KBM-7 (cell line): ENCODE data around the gene IL21.
"Not testable (repeated sequence)": the region's sequence is repeated elsewhere in the genome, so short reads cannot be mapped to it uniquely, and the experiment has no call there.

Experiments used
- DNase-seq: peaks from one replicate; pipeline ENCODE4 v3.0.0-alpha.2; 2015
- in situ Hi-C: fragments of 300-500 bp; cut with MboI; formaldehyde crosslinking; loops from 2 replicates; pipeline ENCODE4 v1.14.3; 2020; ENCODE audit warnings: low sequenced_read_pairs, low pct_unique_long_range_greater_than_20kb, mixed read lengths

Gene IL21

DNA sequence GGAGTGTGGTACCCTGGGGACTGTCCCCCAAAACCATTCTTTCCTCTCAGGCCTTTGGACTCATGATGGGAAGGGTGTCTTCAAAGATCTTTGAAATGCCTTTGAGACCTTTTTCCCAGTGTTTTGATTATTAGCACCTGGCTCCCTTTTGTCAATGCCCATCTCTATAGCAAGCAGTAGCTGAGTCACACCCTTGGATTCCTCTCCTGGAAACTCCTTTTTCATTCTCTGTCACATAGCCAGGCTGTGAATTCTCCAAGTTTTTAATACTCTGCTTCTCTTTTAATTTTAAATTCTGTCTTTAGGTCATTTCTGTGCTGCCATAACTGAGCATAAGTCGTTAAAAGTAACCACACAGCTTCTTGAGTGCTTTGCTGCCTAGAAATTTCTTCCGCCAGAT lies 29.7 kb downstream of the IL21 start:
- no peak for DNase-seq
- in situ Hi-C loops, result no loop called here

DNA sequence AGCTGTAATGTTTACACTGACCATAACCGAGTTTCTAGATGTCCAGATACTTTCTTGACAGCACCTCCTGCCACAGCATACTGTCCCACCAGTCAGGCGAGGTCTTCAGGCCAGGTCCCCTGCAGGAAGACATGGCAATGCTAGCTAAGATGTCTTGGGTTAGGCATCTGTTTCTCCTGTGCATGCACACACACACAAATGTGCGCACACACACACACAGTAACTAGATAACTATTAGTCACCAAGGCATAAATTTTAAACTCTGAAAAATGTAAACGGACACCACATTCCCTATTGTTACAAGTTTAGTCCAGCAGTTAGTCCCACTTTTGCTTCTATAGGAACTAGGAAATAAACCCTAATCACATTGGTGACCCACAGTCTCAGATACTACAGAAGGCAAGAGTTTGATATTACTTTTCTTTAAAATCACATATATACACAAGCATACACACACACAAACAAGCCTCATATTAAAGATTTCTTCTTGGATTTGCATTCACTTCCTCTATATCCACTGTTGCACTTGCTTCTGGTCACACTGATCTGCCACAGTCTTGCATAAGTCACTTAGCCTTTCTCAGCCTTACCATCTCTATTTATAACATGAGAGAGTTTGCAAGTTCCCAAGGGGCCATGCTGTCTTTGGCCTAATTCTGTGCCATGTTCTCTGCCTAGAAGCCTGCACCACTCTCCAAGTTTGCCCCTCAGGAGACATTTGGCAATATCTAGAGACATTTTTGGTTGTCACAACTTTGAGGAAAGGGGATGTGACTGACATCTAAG lies 32.2 kb downstream of the IL21 start:
- DNase-seq, result no peak
- in situ Hi-C loops, result no loop called here

DNA sequence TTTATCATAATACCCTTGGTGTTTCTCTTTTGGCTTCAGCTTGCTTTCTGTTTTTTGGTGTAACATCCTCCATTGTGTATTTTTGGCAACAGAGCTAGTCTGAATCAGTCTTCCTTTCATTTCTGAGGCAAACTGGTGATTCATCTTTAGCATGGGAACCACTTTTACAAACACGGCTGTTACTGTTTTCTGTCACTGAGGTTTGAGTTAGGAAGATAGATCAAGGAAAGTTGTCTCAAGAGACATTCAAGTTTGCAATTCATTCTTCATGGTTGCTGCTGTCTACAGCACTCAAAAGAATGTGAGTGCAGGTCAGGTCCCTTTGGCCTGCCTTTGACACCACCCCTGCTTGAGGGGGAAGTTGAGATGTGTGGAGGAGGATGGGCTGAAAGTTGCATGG lies 36.3 kb downstream of the IL21 start:
- in situ Hi-C loops, result no loop called here
- no peak for DNase-seq

DNA sequence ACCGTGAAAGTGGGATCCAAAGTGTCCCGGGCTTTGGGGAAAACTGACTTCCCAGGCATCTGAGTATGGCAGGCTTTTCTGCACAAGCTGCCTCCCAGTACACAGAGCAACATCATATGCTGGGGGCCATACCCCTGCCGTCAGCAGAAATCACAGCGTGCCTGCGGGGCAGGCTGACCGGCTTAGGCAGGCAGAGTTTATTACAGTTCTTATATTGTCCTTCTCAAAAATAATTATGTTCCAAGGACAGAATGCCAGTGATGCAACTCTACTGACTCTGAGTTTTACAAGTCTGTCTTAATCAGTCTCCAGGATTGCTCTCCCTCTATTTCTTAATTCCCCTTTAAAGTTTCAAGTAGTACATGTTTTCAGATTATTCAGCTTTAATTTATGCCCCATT lies 37.0 kb downstream of the IL21 start:
- in situ Hi-C loops, result no loop called here
- DNase-seq, result no peak

DNA sequence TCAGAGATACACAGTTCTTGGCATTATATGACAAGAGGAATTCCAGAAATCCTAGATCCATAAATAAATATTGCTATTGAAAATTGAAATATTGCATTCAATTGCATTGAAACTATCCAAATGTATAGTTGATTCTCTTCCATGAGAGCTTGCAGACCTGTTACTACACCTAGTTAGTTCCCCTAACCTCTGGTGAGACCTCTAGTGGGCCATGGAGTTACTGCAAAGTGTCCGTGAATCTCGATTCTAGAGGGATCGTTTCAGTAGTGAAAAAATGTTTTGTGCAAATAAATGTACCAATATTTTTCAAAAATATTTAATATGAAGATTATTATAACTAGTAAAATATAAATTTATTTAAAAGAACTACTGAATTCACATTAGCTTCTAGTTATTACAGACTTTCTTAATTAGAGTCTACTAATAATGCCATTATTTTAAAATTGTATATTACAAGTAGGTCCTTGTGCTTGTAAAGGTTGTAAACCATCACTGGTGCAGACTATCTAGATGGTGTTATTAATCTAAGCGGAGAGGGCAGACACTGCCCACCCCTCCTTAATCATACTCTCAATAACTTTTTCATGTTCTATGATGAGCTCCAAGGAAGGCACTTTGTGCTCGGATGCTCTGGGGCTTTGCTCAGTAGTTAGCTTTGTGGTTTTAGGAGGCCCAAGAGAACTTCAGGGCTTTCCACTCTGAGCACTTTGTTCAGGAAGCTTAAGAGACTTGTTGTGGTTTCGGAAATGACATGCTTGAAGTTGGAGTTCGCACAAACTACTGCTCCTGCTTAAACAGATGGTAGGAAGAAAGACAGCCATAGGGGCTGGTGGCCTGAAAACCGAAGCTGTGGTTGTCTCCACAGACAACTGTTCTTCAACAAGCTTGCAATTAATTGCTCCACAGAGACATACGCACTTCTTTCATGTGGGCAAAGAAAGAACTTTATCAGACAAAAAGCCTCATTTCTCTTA lies 42.8 kb downstream of the IL21 start:
- in situ Hi-C loops, result no loop called here
- peak; percentile 88 for DNase-seq

DNA sequence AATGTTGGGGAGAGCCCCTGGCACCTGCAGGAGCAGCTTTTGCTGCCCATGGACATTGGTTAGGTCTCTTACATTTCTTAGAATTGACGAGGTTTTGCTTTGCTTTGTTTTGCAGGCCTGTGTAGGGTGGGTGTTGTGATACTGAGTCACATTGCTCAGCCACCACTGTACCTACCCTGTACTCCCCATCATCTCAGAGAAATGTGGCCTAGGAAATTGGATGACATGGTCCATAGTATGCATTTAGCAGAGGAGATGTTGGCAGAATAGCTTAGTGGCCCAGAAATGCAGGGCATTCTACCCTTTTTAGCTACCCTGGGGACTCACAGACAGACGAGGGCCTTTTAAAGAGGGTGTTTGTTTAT lies 43.7 kb downstream of the IL21 start:
- in situ Hi-C loops, result no loop called here
- no peak for DNase-seq

DNA sequence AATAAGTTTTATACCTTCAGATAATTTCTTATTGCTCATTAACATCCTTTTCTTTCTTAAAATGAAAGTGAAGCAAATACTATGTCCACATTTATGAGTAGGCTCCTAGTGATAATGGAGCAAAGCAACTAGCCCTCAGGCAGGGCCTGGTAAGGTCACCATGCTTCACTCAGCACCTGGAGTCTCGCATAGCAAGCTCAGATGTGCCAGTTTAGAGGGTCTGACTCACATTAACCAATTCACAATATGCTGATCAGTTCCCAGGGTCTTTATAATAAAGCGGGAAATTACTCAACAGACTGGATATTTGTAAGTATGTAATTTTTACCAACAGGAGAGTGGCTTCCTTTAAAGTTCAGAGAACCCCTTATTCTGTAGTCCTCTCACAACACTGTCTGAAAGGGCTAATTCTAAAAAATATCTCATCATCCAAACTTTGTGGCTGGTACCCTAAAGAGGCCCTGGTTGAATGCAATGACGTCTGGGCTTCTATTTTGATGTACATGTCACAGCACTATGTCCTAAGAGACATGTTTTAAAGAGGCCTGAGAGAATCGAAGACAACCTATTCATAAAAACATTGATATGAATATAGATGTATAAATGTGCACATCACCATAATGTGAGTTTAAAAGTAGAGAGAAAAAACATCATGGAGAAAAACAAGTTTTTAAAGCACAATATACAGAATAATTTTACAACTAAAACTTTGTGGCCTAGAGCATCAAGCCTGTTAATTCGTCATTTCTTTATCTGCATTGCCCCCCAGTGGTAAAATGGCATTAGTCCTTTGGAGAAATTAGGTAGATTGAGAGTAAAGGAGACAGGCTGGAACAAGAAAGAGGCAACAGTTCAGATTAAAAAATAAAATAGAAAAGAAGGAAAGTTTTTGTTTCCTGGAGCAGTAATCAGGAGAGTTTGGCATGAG lies 44.3 kb downstream of the IL21 start:
- peak; percentile 63 for DNase-seq
- in situ Hi-C loops, result no loop called here

DNA sequence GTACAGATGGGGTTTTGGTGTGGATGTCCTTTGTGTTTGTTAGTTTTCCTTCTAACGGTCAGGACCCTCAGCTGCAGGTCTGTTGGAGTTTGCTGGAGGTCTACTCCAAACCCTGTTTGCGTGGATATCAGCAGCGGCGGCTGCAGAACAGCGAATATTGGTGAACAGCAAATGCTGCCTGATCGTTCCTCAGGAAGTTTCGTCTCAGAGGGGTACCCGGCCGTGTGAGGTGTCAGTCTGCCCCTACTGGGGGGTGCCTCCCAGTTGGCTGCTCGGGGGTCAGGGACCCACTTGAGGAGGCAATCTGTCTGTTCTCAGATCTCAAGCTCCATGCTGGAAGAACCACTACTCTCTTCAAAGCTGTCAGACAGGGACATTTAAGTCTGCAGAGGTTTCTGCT lies 46.5 kb downstream of the IL21 start:
- in situ Hi-C loops, DNase-seq: not testable (repeated sequence)

DNA sequence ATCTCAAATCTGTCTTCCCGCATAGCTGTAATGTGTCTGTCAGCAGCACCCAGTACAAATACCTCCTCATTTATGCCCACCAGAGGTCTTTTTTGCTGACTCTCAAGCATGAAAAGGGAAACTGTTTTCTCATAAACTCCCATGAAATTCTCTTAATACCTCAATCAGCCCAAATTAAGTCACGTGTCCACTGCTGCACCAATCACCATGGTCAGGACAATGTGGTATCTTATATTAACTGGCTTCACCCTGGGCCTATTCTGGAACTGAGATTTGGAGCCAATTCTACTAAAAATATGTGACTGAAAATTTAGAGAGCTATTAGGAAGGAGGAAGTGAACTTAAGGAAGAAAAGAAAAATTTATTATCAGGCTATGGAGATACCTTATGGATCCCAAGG lies 58.4 kb downstream of the IL21 start:
- in situ Hi-C loops, result no loop called here
- no peak for DNase-seq
